Muscle layer of duodenum (tissue), 2 donors: ENCODE measurements around the gene LRRC59.
"Not testable (repeated sequence)": the region's sequence is repeated elsewhere in the genome, so short reads cannot be mapped to it uniquely, and the experiment has no call there.

Source experiments
- H3K27ac ChIP-seq: one replicate; pipeline ENCODE4 v1.7.0; 2013; ENCODE audit warnings: mild to moderate bottlenecking, low read length
- H3K27me3 ChIP-seq: one replicate; pipeline ENCODE4 v1.7.0; 2013; ENCODE audit warnings: low read depth, mild to moderate bottlenecking, control low read depth, low read length
- H3K36me3 ChIP-seq, 2 donors: one replicate each; pipeline ENCODE4 v1.7.0; 2013; ENCODE audit warnings: low read length in 2 of 2, control low read depth in 1 of 2, mild to moderate bottlenecking in 1 of 2; ENCODE audit not compliant: insufficient read depth in 2 of 2, control insufficient read depth in 1 of 2
- H3K4me1 ChIP-seq, 2 donors: one replicate each; pipeline ENCODE4 v1.7.0; 2013; ENCODE audit warnings: low read length in 2 of 2, mild to moderate bottlenecking in 2 of 2, control low read depth in 1 of 2, moderate library complexity in 1 of 2; ENCODE audit not compliant: insufficient read depth in 2 of 2, control insufficient read depth in 1 of 2
- H3K4me3 ChIP-seq, 2 donors: one replicate each; pipeline ENCODE4 v1.7.0; 2013; ENCODE audit warnings: low read length in 2 of 2, low read depth in 1 of 2, mild to moderate bottlenecking in 1 of 2
- H3K9me3 ChIP-seq, 2 donors: one replicate each; pipeline ENCODE4 v1.7.0; 2013; ENCODE audit warnings: low read length in 2 of 2, control low read depth in 1 of 2, mild to moderate bottlenecking in 1 of 2; ENCODE audit not compliant: control insufficient read depth in 1 of 2
- donor health status: healthy.

The LRRC59 gene

GRCh38 chr17:50398672-50399071 is 1.3 kb upstream of the LRRC59 start:
- H3K4me3 ChIP-seq, H3K9me3 ChIP-seq, H3K27me3 ChIP-seq, H3K27ac ChIP-seq: not testable (repeated sequence)
- peaks cover 13 to 25% of the 10 kb centered on the region in 2 donors for H3K36me3 ChIP-seq
- peaks cover 0 to 27% of the 10 kb centered on the region in 2 donors for H3K4me1 ChIP-seq

- Histone ChIP-seq H3K4me3 (peak overlapping the region; percentile 96 to 98), H3K27ac (no peak overlapping the region), H3K4me1 (peaks cover 0 to 27% of the 10 kb centered on the region in 2 donors)
Measured at GRCh38 chr17:50397919-50398285, 579 bp upstream of the LRRC59 start.

GRCh38 chr17:50396261-50397110 is 837 bp downstream of the LRRC59 start:
- Histone ChIP-seq H3K27me3 (no peaks in the 10 kb centered on the region), H3K4me1 (peaks cover 0 to 27% of the 10 kb centered on the region in 2 donors), H3K27ac (peak overlapping the region; percentile 91), H3K4me3 (peak overlapping the region; percentile 96 to 98), H3K9me3 (no peaks in the 10 kb centered on the region), H3K36me3 (peaks cover 32 to 47% of the 10 kb centered on the region in 2 donors)

More at GRCh38 chr17:50397919-50398285, 579 bp upstream of the LRRC59 start:
- Histone ChIP-seq H3K9me3 (no peaks in the 10 kb centered on the region), H3K36me3 (peaks cover 21 to 33% of the 10 kb centered on the region in 2 donors), H3K27me3 (no peaks in the 10 kb centered on the region)

GRCh38 chr17:50394711-50395110 is 2.6 kb downstream of the LRRC59 start:
- no peak overlapping the region for H3K27ac ChIP-seq
- H3K4me3 ChIP-seq: peak overlapping the region in 1 of 2 donors; percentile 8
- H3K9me3 ChIP-seq: no peaks in the 10 kb centered on the region
- H3K27me3 ChIP-seq: no peaks in the 10 kb centered on the region
- H3K36me3 ChIP-seq: peaks cover 43 to 65% of the 10 kb centered on the region in 2 donors
- H3K4me1 ChIP-seq: peaks cover 0 to 27% of the 10 kb centered on the region in 2 donors

- Histone ChIP-seq H3K9me3 (no peaks in the 10 kb centered on the region), H3K27me3 (no peaks in the 10 kb centered on the region), H3K4me3 (no peak overlapping the region), H3K36me3 (peaks cover 53 to 75% of the 10 kb centered on the region in 2 donors), H3K4me1 (peaks cover 0 to 27% of the 10 kb centered on the region in 2 donors), H3K27ac (no peak overlapping the region)
Measured at GRCh38 chr17:50393700-50394099, 3.6 kb downstream of the LRRC59 start.

- peaks cover 64 to 86% of the 10 kb centered on the region in 2 donors for H3K36me3 ChIP-seq
- H3K9me3 ChIP-seq: no peaks in the 10 kb centered on the region
- no peak overlapping the region for H3K4me3 ChIP-seq
- peaks cover 0 to 22% of the 10 kb centered on the region in 2 donors for H3K4me1 ChIP-seq
- H3K27ac ChIP-seq: no peak overlapping the region
- H3K27me3 ChIP-seq: no peaks in the 10 kb centered on the region
Measured at GRCh38 chr17:50392621-50393020, 4.7 kb downstream of the LRRC59 start.

- H3K4me3 ChIP-seq: no peak overlapping the region
- H3K36me3 ChIP-seq: peaks cover 86 to 100% of the 10 kb centered on the region in 2 donors
- H3K27me3 ChIP-seq: no peaks in the 10 kb centered on the region
- H3K9me3 ChIP-seq: no peaks in the 10 kb centered on the region
- no peak overlapping the region for H3K27ac ChIP-seq
- H3K4me1 ChIP-seq: no peaks in the 10 kb centered on the region
Measured at GRCh38 chr17:50389534-50389933, 7.8 kb downstream of the LRRC59 start.

GRCh38 chr17:50388728-50389127 is 8.6 kb downstream of the LRRC59 start:
- Histone ChIP-seq H3K27me3 (no peaks in the 10 kb centered on the region), H3K27ac (no peak overlapping the region), H3K36me3 (peaks cover 78 to 100% of the 10 kb centered on the region in 2 donors), H3K4me3 (no peak overlapping the region), H3K9me3 (no peaks in the 10 kb centered on the region), H3K4me1 (no peaks in the 10 kb centered on the region)

GRCh38 chr17:50386510-50386909 is 10.8 kb downstream of the LRRC59 start:
- no peaks in the 10 kb centered on the region for H3K4me1 ChIP-seq
- H3K9me3 ChIP-seq: no peaks in the 10 kb centered on the region
- H3K36me3 ChIP-seq: peaks cover 69 to 99% of the 10 kb centered on the region in 2 donors
- H3K4me3 ChIP-seq: no peak overlapping the region
- H3K27ac ChIP-seq: no peak overlapping the region
- no peaks in the 10 kb centered on the region for H3K27me3 ChIP-seq

GRCh38 chr17:50382931-50383330 is 14.4 kb downstream of the LRRC59 start:
- Histone ChIP-seq H3K27me3 (no peaks in the 10 kb centered on the region), H3K9me3 (no peaks in the 10 kb centered on the region), H3K4me1 (no peaks in the 10 kb centered on the region), H3K4me3 (no peak overlapping the region), H3K27ac (no peak overlapping the region), H3K36me3 (peaks cover 50 to 74% of the 10 kb centered on the region in 2 donors)

- Histone ChIP-seq H3K4me3 (no peak overlapping the region), H3K4me1 (no peaks in the 10 kb centered on the region), H3K27me3 (no peaks in the 10 kb centered on the region), H3K27ac (no peak overlapping the region), H3K9me3 (no peaks in the 10 kb centered on the region), H3K36me3 (peaks cover 39 to 64% of the 10 kb centered on the region in 2 donors)
Measured at GRCh38 chr17:50381920-50382319, 15.4 kb downstream of the LRRC59 start.
